Stomach (tissue), 4 donors: ENCODE measurements around the gene CUX1.

Experiments
- CTCF ChIP-seq, 7 experiments: fragments of 450-650 bp in 4 of 7; fragments of 200-600 bp in 3 of 7; sonication (generic) in 3 of 7; IDR thresholded peaks; one replicate each; pipeline ENCODE4 v1.5.1; 2016 to 2019; ENCODE audit warnings: antibody characterized with exemption in 7 of 7, control low read depth in 2 of 7, mild to moderate bottlenecking in 1 of 7
- POLR2A ChIP-seq, 4 donors: fragments of 450-650 bp; IDR thresholded peaks; one replicate each; pipeline ENCODE4 v1.6.1; 2016; ENCODE audit warnings: antibody characterized with exemption in 4 of 4, control low read depth in 2 of 4, mild to moderate bottlenecking in 1 of 4, moderate library complexity in 1 of 4
- POLR2AphosphoS5 ChIP-seq, 3 donors: sonication (generic); formaldehyde crosslinking; IDR thresholded peaks; one replicate each; pipeline ENCODE4 v1.6.1; 2016; ENCODE audit warnings: antibody characterized with exemption in 3 of 3

GRCh38 chr7:102262546-102262945 lies 445.1 kb downstream of the CUX1 start:
- TF ChIP-seq CTCF (IDR thresholded peaks at IDR 0.05) (no peak), POLR2A (IDR thresholded peaks at IDR 0.05) (no peak), POLR2AphosphoS5 (IDR thresholded peaks at IDR 0.05) (no peak)
